ENCODE measurements around the gene RALGPS1.

The RALGPS1 gene

GRCh38 chr9:126965541-126966428 is 51.2 kb downstream of the RALGPS1 start:
- no peak overlapping the region for H3K4me3 ChIP-seq (ENCODE audit: low read length in 2 of 2)
- no peak overlapping the region for H3K27ac ChIP-seq (ENCODE audit: low read depth in 2 of 2, low read length in 2 of 2)
- no peaks in the 10 kb centered on the region for H3K27me3 ChIP-seq (ENCODE audit: control insufficient read depth in 2 of 2, insufficient read depth in 2 of 2, low read length in 2 of 2)
- no peaks in the 10 kb centered on the region for H3K4me1 ChIP-seq (ENCODE audit: control insufficient read depth in 2 of 2, insufficient read depth in 2 of 2, low read length in 2 of 2)
- H3K9ac ChIP-seq (ENCODE audit: low read depth in 1 of 2, low read length in 2 of 2): no peak overlapping the region
- H3K9me3 ChIP-seq (ENCODE audit: control insufficient read depth in 2 of 2, low read length in 2 of 2): no peaks in the 10 kb centered on the region
- H3K36me3 ChIP-seq (ENCODE audit: control insufficient read depth in 2 of 2, insufficient read depth in 2 of 2, low read length in 2 of 2): peaks cover 3 to 8% of the 10 kb centered on the region in 2 donors

- H3K9me3 ChIP-seq (ENCODE audit: control insufficient read depth in 2 of 2, low read length in 2 of 2): no peaks in the 10 kb centered on the region
- no peak overlapping the region for H3K27ac ChIP-seq (ENCODE audit: low read depth in 2 of 2, low read length in 2 of 2)
- no peak overlapping the region for H3K9ac ChIP-seq (ENCODE audit: low read depth in 1 of 2, low read length in 2 of 2)
- no peaks in the 10 kb centered on the region for H3K27me3 ChIP-seq (ENCODE audit: control insufficient read depth in 2 of 2, insufficient read depth in 2 of 2, low read length in 2 of 2)
- H3K4me1 ChIP-seq (ENCODE audit: control insufficient read depth in 2 of 2, insufficient read depth in 2 of 2, low read length in 2 of 2): no peaks in the 10 kb centered on the region
- H3K36me3 ChIP-seq (ENCODE audit: control insufficient read depth in 2 of 2, insufficient read depth in 2 of 2, low read length in 2 of 2): peaks cover 0 to 2% of the 10 kb centered on the region in 2 donors
- H3K4me3 ChIP-seq (ENCODE audit: low read length in 2 of 2): no peak overlapping the region
These were observed 56.7 kb downstream of the RALGPS1 start for GRCh38 chr9:126971261-126971660.

GRCh38 chr9:126973651-126974529 is 59.3 kb downstream of the RALGPS1 start:
- no peak overlapping the region for H3K9ac ChIP-seq (ENCODE audit: low read depth in 1 of 2, low read length in 2 of 2)
- H3K4me3 ChIP-seq (ENCODE audit: low read length in 2 of 2): no peak overlapping the region
- H3K4me1 ChIP-seq (ENCODE audit: control insufficient read depth in 2 of 2, insufficient read depth in 2 of 2, low read length in 2 of 2): no peaks in the 10 kb centered on the region
- no peak overlapping the region for H3K27ac ChIP-seq (ENCODE audit: low read depth in 2 of 2, low read length in 2 of 2)
- no peaks in the 10 kb centered on the region for H3K27me3 ChIP-seq (ENCODE audit: control insufficient read depth in 2 of 2, insufficient read depth in 2 of 2, low read length in 2 of 2)
- H3K36me3 ChIP-seq (ENCODE audit: control insufficient read depth in 2 of 2, insufficient read depth in 2 of 2, low read length in 2 of 2): peaks cover 0 to 5% of the 10 kb centered on the region in 2 donors
- H3K9me3 ChIP-seq (ENCODE audit: control insufficient read depth in 2 of 2, low read length in 2 of 2): no peaks in the 10 kb centered on the region

- Histone ChIP-seq H3K4me3 (ENCODE audit: low read length in 2 of 2) (no peak overlapping the region), H3K4me1 (ENCODE audit: control insufficient read depth in 2 of 2, insufficient read depth in 2 of 2, low read length in 2 of 2) (no peaks in the 10 kb centered on the region), H3K9ac (ENCODE audit: low read depth in 1 of 2, low read length in 2 of 2) (no peak overlapping the region), H3K27ac (ENCODE audit: low read depth in 2 of 2, low read length in 2 of 2) (no peak overlapping the region), H3K36me3 (ENCODE audit: control insufficient read depth in 2 of 2, insufficient read depth in 2 of 2, low read length in 2 of 2) (peaks cover 0 to 3% of the 10 kb centered on the region in 2 donors), H3K9me3 (ENCODE audit: control insufficient read depth in 2 of 2, low read length in 2 of 2) (no peaks in the 10 kb centered on the region), H3K27me3 (ENCODE audit: control insufficient read depth in 2 of 2, insufficient read depth in 2 of 2, low read length in 2 of 2) (no peaks in the 10 kb centered on the region)
These were observed 60.0 kb downstream of the RALGPS1 start for GRCh38 chr9:126974594-126974993.

- peaks cover 0 to 2% of the 10 kb centered on the region in 2 donors for H3K36me3 ChIP-seq (ENCODE audit: control insufficient read depth in 2 of 2, insufficient read depth in 2 of 2, low read length in 2 of 2)
- H3K4me1 ChIP-seq (ENCODE audit: control insufficient read depth in 2 of 2, insufficient read depth in 2 of 2, low read length in 2 of 2): no peaks in the 10 kb centered on the region
- no peak overlapping the region for H3K9ac ChIP-seq (ENCODE audit: low read depth in 1 of 2, low read length in 2 of 2)
- H3K27ac ChIP-seq (ENCODE audit: low read depth in 2 of 2, low read length in 2 of 2): no peak overlapping the region
- H3K9me3 ChIP-seq (ENCODE audit: control insufficient read depth in 2 of 2, low read length in 2 of 2): no peaks in the 10 kb centered on the region
- no peaks in the 10 kb centered on the region for H3K27me3 ChIP-seq (ENCODE audit: control insufficient read depth in 2 of 2, insufficient read depth in 2 of 2, low read length in 2 of 2)
- no peak overlapping the region for H3K4me3 ChIP-seq (ENCODE audit: low read length in 2 of 2)
These were observed 61.0 kb downstream of the RALGPS1 start for GRCh38 chr9:126975327-126976220.

- no peak overlapping the region for H3K9ac ChIP-seq (ENCODE audit: low read depth in 1 of 2, low read length in 2 of 2)
- no peaks in the 10 kb centered on the region for H3K27me3 ChIP-seq (ENCODE audit: control insufficient read depth in 2 of 2, insufficient read depth in 2 of 2, low read length in 2 of 2)
- peaks cover 0 to 2% of the 10 kb centered on the region in 2 donors for H3K36me3 ChIP-seq (ENCODE audit: control insufficient read depth in 2 of 2, insufficient read depth in 2 of 2, low read length in 2 of 2)
- no peaks in the 10 kb centered on the region for H3K4me1 ChIP-seq (ENCODE audit: control insufficient read depth in 2 of 2, insufficient read depth in 2 of 2, low read length in 2 of 2)
- H3K27ac ChIP-seq (ENCODE audit: low read depth in 2 of 2, low read length in 2 of 2): no peak overlapping the region
- peaks cover 0 to 3% of the 10 kb centered on the region in 2 donors for H3K9me3 ChIP-seq (ENCODE audit: control insufficient read depth in 2 of 2, low read length in 2 of 2)
- H3K4me3 ChIP-seq (ENCODE audit: low read length in 2 of 2): no peak overlapping the region
These were observed 64.9 kb downstream of the RALGPS1 start for GRCh38 chr9:126979461-126979860.

- H3K27me3 ChIP-seq (ENCODE audit: control insufficient read depth in 2 of 2, insufficient read depth in 2 of 2, low read length in 2 of 2): no peaks in the 10 kb centered on the region
These were observed 65.6 kb downstream of the RALGPS1 start for GRCh38 chr9:126980231-126980630.

GRCh38 chr9:126981218-126981617 is 66.6 kb downstream of the RALGPS1 start:
- H3K27ac ChIP-seq (ENCODE audit: low read depth in 2 of 2, low read length in 2 of 2): no peak overlapping the region
- H3K9me3 ChIP-seq (ENCODE audit: control insufficient read depth in 2 of 2, low read length in 2 of 2): peaks cover 0 to 3% of the 10 kb centered on the region in 2 donors
- H3K27me3 ChIP-seq (ENCODE audit: control insufficient read depth in 2 of 2, insufficient read depth in 2 of 2, low read length in 2 of 2): no peaks in the 10 kb centered on the region
- H3K4me3 ChIP-seq (ENCODE audit: low read length in 2 of 2): no peak overlapping the region
- no peak overlapping the region for H3K9ac ChIP-seq (ENCODE audit: low read depth in 1 of 2, low read length in 2 of 2)
- peaks cover 3 to 14% of the 10 kb centered on the region in 2 donors for H3K4me1 ChIP-seq (ENCODE audit: control insufficient read depth in 2 of 2, insufficient read depth in 2 of 2, low read length in 2 of 2)
- peaks cover 0 to 2% of the 10 kb centered on the region in 2 donors for H3K36me3 ChIP-seq (ENCODE audit: control insufficient read depth in 2 of 2, insufficient read depth in 2 of 2, low read length in 2 of 2)

More at GRCh38 chr9:126980231-126980630, 65.6 kb downstream of the RALGPS1 start:
- peaks cover 0 to 6% of the 10 kb centered on the region in 2 donors for H3K4me1 ChIP-seq (ENCODE audit: control insufficient read depth in 2 of 2, insufficient read depth in 2 of 2, low read length in 2 of 2)
- peaks cover 0 to 3% of the 10 kb centered on the region in 2 donors for H3K9me3 ChIP-seq (ENCODE audit: control insufficient read depth in 2 of 2, low read length in 2 of 2)
- H3K36me3 ChIP-seq (ENCODE audit: control insufficient read depth in 2 of 2, insufficient read depth in 2 of 2, low read length in 2 of 2): peaks cover 0 to 2% of the 10 kb centered on the region in 2 donors
- no peak overlapping the region for H3K27ac ChIP-seq (ENCODE audit: low read depth in 2 of 2, low read length in 2 of 2)
- no peak overlapping the region for H3K9ac ChIP-seq (ENCODE audit: low read depth in 1 of 2, low read length in 2 of 2)
- no peak overlapping the region for H3K4me3 ChIP-seq (ENCODE audit: low read length in 2 of 2)

- no peaks in the 10 kb centered on the region for H3K27me3 ChIP-seq (ENCODE audit: control insufficient read depth in 2 of 2, insufficient read depth in 2 of 2, low read length in 2 of 2)
- H3K4me3 ChIP-seq (ENCODE audit: low read length in 2 of 2): no peak overlapping the region
- H3K9ac ChIP-seq (ENCODE audit: low read depth in 1 of 2, low read length in 2 of 2): no peak overlapping the region
- peaks cover 0 to 2% of the 10 kb centered on the region in 2 donors for H3K36me3 ChIP-seq (ENCODE audit: control insufficient read depth in 2 of 2, insufficient read depth in 2 of 2, low read length in 2 of 2)
- H3K9me3 ChIP-seq (ENCODE audit: control insufficient read depth in 2 of 2, low read length in 2 of 2): peaks cover 0 to 3% of the 10 kb centered on the region in 2 donors
- no peak overlapping the region for H3K27ac ChIP-seq (ENCODE audit: low read depth in 2 of 2, low read length in 2 of 2)
- H3K4me1 ChIP-seq (ENCODE audit: control insufficient read depth in 2 of 2, insufficient read depth in 2 of 2, low read length in 2 of 2): peaks cover 12 to 23% of the 10 kb centered on the region in 2 donors
These were observed 67.8 kb downstream of the RALGPS1 start for GRCh38 chr9:126982215-126983002.

Measured in mucosa of rectum (tissue), 2 donors.